ENCODE measurements around the gene NT5M.

The NT5M gene

GRCh38 chr17:17355426-17355825 lies 52.3 kb downstream of the NT5M start:
- no peak for DNase-seq

DNA sequence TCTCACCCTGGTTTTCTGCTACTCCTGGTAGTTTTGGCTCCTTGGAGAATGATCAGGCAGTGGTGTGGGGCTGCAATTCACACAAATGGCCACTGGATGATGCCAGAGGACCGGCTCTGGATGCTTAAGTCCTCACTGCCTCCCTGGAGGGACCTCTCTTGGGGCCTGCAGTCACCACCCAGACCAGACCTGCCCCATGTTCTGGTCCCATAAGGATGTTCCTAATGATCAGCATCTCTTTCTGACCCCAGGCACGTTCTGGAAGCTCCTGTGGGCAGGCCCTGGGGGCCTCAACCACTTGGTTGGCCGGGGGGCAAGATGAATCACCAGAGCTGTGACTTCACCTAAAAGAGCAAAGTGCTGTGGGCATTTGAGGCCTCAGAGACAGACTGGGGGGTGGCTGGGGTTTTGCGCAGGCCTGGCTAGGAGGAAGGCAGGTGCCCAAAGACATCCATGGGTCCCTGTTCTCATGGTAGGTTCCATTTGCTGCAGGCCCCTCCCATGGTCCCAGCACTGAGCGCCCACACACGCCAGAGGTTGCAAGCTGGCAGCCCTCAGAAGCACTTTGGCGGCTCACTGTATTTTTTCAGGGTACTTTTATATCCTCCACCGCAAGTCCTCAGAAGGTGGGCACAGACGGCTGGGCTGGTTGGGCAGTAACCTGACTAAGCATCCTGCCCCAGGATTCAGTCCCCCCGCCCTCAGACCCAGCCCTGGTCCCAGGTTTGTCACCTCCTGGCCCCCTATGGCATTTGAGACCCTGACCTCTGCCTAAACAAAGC lies 53.2 kb downstream of the NT5M start:
- peak; percentile 75 for DNase-seq

DNA sequence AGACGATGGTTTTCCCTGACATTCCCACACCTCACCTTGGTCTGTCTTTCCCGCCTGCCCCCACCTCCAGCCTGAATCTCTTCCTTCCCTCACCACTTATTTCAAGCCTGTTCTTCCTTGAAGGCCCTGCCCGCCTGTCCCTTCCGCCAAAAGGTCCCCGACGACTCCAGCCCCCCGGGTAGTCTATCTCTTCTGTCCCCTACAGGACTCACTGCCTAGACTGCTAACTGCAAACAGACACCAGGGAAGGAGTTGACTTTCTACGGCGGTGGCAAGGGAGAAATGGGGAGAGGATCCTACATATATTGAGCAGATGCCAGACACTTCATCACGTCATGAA lies 53.7 kb downstream of the NT5M start:
- no peak for DNase-seq

GRCh38 chr17:17358060-17358751 lies 55.0 kb downstream of the NT5M start:
- no peak for DNase-seq

DNA sequence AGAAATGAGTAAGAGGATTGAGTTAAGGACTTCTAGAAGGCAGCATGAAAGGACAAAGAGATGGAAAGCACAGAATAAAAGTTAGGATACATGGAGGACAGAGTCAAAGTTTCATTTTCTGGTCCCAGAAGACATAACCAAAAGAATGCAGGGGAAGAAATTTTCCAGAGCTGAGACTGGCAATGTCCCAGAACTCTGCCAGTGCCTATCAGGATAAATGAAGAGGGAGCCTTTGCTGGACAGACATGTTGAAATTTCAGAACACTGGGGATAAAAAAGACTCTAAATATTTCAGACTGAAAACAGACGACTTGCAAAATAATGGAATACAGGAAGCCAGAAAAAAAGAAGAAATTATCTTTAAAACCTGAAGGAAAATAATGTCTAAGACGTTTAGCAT lies 55.7 kb downstream of the NT5M start:
- no peak for DNase-seq

DNA sequence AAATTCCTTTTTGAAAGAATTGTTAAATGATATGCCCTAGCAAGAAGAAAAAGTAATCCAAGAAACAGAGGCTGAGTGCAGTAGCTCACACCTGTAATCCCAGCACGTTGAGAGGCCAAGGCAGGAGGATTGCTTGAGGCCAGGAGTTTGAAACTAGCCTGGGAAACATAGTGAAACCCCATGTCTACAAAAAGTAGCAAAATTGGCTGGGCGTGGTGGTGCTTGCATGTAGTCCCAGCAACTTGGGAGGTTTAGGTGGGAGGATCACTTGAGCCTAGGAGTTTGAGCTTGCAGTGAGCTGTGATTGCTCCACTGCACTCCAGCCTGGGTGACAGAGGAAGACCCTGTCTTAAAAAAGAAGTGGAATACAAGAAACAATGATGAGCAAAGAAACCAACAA lies 56.1 kb downstream of the NT5M start:
- no peak for DNase-seq

DNA sequence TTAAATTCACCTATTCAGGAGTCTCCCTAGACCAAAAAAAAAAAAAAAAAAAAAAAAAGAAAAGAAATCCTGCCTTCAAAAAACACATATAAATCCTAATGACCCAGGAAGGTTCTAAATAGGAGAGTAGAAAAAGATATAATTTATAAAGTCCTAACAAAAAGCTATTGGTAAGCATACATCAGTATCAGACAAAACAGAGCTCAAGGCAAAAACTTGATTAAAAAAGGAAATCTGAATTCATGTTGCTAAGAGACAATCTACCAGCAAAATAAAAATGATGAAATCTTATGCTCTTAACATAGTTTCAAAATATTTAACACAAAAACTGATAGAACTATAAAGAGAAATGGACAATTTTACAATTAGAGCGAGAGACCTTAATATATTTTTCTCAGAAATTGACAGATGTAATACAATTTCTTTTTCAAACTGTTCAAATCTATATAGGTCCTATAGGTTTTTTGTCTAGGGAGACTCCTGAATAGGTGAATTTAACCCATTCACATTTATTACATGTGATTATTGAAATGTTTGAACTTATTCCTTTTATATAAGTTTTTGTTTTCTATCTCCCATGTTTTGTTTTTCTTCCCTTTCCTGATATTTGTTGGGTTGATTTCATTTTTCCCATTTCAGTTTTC lies 57.0 kb downstream of the NT5M start:
- DNase-seq = no peak

DNA sequence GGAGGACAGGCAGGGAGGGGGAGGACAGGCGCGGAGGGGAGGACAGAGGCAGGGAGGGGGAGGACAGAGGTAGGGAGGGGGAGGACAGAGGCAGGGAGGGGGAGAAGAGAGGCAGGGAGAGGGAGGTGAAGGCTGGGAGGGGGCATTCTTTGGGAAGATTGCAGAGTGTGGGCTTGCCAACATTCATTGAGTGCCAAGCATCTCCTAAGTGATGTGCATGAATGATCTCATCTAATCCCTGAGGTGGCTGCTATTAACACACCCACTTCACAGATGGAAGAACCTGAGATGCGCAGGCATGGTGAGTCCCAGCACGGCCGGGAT lies 58.3 kb downstream of the NT5M start:
- DNase-seq = no peak

DNA sequence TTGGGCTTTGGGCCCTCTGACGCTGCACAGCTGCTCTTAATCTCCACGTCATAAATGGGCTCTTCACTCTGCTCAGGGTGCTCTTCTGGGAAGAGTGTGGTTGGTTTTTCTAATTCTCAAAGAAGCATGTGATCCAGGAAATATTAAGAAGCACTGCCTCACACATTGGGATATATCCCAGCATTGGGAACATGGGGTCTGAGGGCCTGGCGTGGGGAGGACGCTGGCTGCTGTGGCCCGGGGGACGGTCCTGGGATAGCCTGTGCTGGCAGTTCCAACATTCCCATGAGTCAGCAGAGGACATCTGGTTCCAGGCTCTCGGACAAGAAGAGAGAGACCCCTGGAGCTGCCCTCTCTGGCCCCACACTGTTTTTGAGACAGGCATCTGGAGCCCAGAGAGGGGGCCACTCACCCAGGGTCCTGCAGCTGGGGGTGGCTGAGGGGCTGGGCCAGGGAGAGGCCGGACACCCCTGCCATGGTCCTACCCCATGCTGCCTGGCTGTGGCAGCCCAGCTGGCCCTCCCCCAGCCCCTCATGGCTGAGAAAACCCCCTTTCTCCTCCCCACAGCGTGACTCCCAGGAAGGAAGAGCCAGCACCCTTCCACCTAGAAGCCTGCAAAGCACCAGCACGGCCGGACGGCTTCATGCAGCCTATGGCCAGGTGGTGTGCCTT lies 58.8 kb downstream of the NT5M start:
- no peak for DNase-seq

- DNase-seq = no peak
Measured at GRCh38 chr17:17362540-17362930, 59.4 kb downstream of the NT5M start.

GRCh38 chr17:17363638-17364337 lies 60.6 kb downstream of the NT5M start:
- no peak for DNase-seq

GRCh38 chr17:17364338-17364667 lies 61.1 kb downstream of the NT5M start:
- no peak for DNase-seq

- DNase-seq = no peak
Measured at GRCh38 chr17:17365476-17366110, 62.4 kb downstream of the NT5M start.

DNA sequence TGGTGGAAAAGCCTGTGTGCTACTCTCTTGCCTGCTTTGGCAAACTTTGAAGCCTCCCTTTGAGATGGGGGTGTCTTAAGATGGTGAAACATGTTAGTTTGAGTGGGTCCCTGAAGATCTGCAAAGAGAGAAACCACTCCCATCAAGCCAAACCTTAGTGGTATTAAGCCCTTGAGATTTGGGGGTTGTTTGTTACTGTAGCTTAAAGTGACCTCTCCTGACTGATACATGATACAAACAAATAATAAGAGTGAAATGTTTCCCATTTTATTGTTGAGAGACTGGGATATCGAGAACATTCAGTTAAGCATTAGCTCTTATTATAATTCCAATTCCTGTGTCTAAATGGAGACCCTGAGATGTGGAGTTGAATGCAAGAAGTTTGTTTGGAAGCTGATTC lies 63.1 kb downstream of the NT5M start:
- DNase-seq = no peak

DNA sequence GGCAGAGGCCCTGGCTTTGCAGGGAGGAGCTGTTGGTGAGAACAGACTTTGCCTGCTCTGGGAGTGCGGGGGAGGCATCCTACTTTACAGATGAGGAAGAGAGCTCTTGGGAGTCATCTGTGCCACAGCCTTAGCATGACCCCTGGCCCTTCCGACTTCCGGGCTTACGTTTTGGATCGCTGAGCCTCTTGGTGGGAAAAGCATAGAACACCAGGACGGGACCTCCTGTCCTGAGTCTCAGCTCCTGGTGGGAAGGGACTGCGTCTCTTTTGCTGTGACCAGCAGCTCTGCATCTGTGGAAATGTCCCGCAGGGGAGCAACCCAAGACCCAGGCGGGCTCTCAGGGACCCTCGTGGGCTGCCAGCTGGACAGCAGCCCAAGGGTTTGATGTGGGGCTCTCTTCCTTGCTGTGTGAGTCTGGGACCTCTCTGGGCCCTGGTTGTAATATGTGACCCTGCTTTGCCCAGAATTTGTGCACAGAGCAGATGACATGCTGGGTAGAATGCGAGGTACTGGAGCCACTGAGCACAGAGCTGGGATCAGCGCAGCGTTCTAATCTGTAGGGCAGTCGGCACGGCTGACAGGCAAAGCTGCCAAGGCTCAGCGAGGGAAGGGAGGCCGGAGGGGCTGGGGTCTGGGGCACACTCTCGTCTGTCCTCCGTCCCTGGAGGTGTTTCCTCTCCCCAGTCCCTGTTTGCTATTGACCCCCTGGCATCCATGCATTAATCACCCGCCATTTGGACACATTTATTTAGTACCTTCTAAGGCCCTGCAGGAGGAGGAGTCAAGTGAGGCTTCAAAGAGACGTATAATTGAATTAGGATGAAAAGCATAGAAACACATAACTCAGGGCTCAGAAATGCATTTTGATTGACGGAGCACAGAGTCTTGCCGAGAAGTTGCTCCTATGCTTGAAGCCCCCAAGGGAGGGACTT lies 64.0 kb downstream of the NT5M start:
- DNase-seq = no peak

GRCh38 chr17:17367931-17368330 lies 64.8 kb downstream of the NT5M start:
- no peak for DNase-seq

- no peak for DNase-seq
Measured at GRCh38 chr17:17370711-17371110, 67.5 kb downstream of the NT5M start.

DNA sequence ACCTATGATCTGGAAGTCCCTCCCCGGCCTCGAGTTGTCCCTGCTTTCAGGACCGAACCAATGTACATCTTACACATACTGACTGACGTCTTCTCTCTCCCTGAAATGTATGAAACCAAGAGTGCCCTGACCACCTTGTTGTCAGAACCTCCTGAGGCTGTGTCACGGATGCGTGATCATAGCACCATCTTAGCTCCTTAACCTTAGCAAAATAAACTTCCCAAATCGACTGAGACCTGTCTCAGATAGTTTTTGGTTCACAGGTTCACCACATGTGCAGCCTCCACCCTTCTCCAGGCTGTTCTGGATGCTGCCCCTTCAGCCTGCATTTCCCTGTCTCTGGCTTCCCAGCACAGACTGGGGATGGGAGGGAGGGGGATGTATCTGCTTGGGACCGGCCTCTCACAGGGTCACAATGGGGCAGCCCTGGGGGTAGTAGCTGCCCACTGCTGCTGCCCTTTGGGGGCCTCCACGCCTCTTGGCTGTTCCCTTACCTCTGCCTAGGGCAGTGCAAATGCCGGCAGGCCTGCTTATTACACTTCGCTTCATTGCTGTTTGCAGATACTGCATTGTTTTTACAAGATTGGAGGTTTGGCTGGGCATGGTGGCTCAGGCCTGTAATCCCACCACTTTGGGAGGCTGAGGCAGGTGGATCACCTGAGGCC lies 69.8 kb downstream of the NT5M start:
- no peak for DNase-seq

GRCh38 chr17:17375841-17376240 lies 72.7 kb downstream of the NT5M start:
- no peak for DNase-seq

DNA sequence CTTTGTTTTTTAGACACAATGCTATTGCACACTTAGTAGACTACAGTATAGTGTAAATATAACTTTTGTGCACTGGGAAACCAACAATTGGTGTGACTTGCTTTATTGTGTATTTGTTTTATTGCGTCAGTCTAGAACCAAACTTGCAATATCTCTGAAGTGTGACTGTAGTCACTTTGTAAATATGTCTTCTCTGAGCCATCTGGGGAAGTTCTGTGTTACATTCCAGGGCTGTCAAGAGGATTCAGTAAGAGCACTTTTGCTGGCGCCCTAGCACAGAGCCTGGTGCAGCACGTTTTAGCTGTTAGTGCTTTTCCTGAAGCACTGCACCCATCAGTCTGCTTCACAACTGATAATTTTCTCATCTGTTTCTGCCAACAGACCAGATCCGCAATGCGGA lies 73.2 kb downstream of the NT5M start:
- no peak for DNase-seq

Measured in stimulated activated CD4-positive, alpha-beta T cell treated with anti-CD3 and anti-CD28 coated beads, Interleukin-15, amount 100 ng/mL, for 24 hours (primary cell).